Stimulated activated CD8-positive, alpha-beta memory T cell treated with anti-CD3 and anti-CD28 coated beads, Interleukin-4, amount 100 ng/mL, for 4 hours (primary cell): ENCODE results near the gene ARHGAP11B.
"Not testable (repeated sequence)": the region's sequence is repeated elsewhere in the genome, so short reads cannot be mapped to it uniquely, and the experiment has no call there.

Experiments used
- DNase-seq, 2 donors: peaks; one replicate each; pipeline ENCODE4 v3.0.0-alpha.2; 2020; ENCODE audit warnings: low read depth in 2 of 2, low spot score in 1 of 2

Gene ARHGAP11B

GRCh38 chr15:30625436-30626193 is at the start of gene ARHGAP11B:
Gene ARHGAP11B (plus strand): TSS chr15:30626128.
- peak; percentile 80 to 89 for DNase-seq

GRCh38 chr15:30579394-30579970 is 46.4 kb upstream of the ARHGAP11B start:
- DNase-seq: not testable (repeated sequence)

- DNase-seq: not testable (repeated sequence)
Observed at GRCh38 chr15:30580716-30581115, 45.2 kb upstream of the ARHGAP11B start.

- DNase-seq: not testable (repeated sequence)
Observed at GRCh38 chr15:30598953-30599352, 27.0 kb upstream of the ARHGAP11B start.

- not testable (repeated sequence) for DNase-seq
Observed at GRCh38 chr15:30603796-30604195, 22.1 kb upstream of the ARHGAP11B start, which contains the start of gene GOLGA8H. Gene GOLGA8H (plus strand): TSS chr15:30604028. CDS start chr15:30604126, 98 bp downstream.

GRCh38 chr15:30612271-30612670 is 13.7 kb upstream of the ARHGAP11B start:
- not testable (repeated sequence) for DNase-seq

- DNase-seq: not testable (repeated sequence)
Observed at GRCh38 chr15:30621342-30621741, 4.6 kb upstream of the ARHGAP11B start.

- not testable (repeated sequence) for DNase-seq
Observed at GRCh38 chr15:30626194-30626565, 252 bp downstream of the ARHGAP11B start.

- DNase-seq: not testable (repeated sequence)
Observed at GRCh38 chr15:30626632-30627031, 704 bp downstream of the ARHGAP11B start.

GRCh38 chr15:30650012-30650929 is 24.3 kb downstream of the ARHGAP11B start:
- DNase-seq: no peak

- DNase-seq: not testable (repeated sequence)
Observed at GRCh38 chr15:30661154-30661553, 35.2 kb downstream of the ARHGAP11B start.

- not testable (repeated sequence) for DNase-seq
Observed at GRCh38 chr15:30669621-30670020, 43.7 kb downstream of the ARHGAP11B start.

GRCh38 chr15:30670056-30670455 is 44.1 kb downstream of the ARHGAP11B start:
- no peak for DNase-seq

- no peak for DNase-seq
Observed at GRCh38 chr15:30671309-30671708, 45.4 kb downstream of the ARHGAP11B start.

- no peak for DNase-seq
Observed at GRCh38 chr15:30675126-30675525, 49.2 kb downstream of the ARHGAP11B start.

GRCh38 chr15:30675891-30676290 is 50.0 kb downstream of the ARHGAP11B start:
- DNase-seq: not testable (repeated sequence)

- not testable (repeated sequence) for DNase-seq
Observed at GRCh38 chr15:30680997-30681396, 55.1 kb downstream of the ARHGAP11B start.

- not testable (repeated sequence) for DNase-seq
Observed at GRCh38 chr15:30685709-30686285, 59.9 kb downstream of the ARHGAP11B start.

GRCh38 chr15:30686651-30687050 is 60.7 kb downstream of the ARHGAP11B start:
- not testable (repeated sequence) for DNase-seq
